Breast epithelium (tissue), 3 donors: ENCODE data around the gene ACSL5.

ENCODE experiments used
- CTCF ChIP-seq, 3 donors: fragments of 450-650 bp; IDR thresholded peaks; one replicate each; pipeline ENCODE4 v1.5.1; 2016 to 2017; ENCODE audit warnings: antibody characterized with exemption in 3 of 3, mild to moderate bottlenecking in 3 of 3, moderate library complexity in 3 of 3
- POLR2AphosphoS5 ChIP-seq, 3 donors: sonication (generic); formaldehyde crosslinking; IDR thresholded peaks; one replicate each; pipeline ENCODE4 v1.6.1; 2017; ENCODE audit warnings: antibody characterized with exemption in 3 of 3

- TF ChIP-seq CTCF (IDR thresholded peaks at IDR 0.05) (no peak), POLR2AphosphoS5 (IDR thresholded peaks at IDR 0.05) (no peak)
Measured at GRCh38 chr10:112393827-112394226, 19.9 kb downstream of the ACSL5 start.
